ENCODE data around the gene PSG2. TPM values are rescaled to one million over a fixed set of nuclear protein-coding genes. Genes with fewer than 3 reads are reported as not detected.
"Not testable (repeated sequence)": the region's sequence is repeated elsewhere in the genome, so short reads cannot be mapped to it uniquely, and the experiment has no call there.

The PSG2 gene
- total RNA-seq, 1 donor from 2014 or later: not detected

DNA sequence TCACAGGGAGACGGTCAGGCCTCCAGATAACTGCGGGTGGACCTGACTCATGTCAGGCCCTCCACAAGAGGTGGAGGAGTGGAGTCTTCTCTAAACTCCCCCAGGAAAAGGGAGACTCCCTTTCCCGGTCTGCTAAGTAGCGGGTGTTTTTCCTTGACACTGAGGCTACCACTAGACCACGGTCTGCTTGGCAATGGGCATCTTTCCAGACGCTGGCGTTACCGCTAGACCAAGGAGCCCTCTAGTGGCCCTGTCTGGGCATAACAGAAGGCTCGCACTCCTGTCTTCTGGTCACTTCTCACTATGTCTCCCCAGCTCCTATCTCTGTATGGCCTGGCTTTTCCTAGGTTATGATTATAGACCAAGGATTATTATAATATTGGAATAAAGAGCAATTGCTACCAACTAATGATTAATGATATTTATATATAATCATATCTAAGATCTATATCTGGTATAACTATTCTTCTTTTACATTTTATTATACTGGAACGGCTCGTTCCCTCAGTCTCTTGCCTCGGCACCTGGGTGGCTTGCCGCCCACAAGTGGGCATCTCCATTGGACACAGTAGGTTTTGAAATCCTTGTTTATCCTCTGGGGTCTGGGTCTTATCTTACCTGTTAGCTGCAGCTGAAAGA lies 5.3 kb upstream of the PSG2 start:
- H3K27me3 ChIP-seq; H2AFZ ChIP-seq (replicated peaks); DNase-seq (ENCODE audit: low spot score); H3K79me2 ChIP-seq (ENCODE audit: low read depth); H3K4me3 Mint-ChIP-seq; H3K27me3 Mint-ChIP-seq (ENCODE audit: insufficient read depth, low read depth); H3K4me1 ChIP-seq; H3K27ac ChIP-seq; H3K9ac ChIP-seq; H3K9me3 ChIP-seq (ENCODE audit: low read depth); H3K27ac Mint-ChIP-seq; H4K20me1 ChIP-seq (ENCODE audit: low read depth); H3K4me1 Mint-ChIP-seq; H3F3A ChIP-seq (ENCODE audit: low read depth); H3K36me3 Mint-ChIP-seq; H3K36me3 ChIP-seq; H3K4me3 ChIP-seq; H3K4me2 ChIP-seq: not testable (repeated sequence)
- H3K9me3 Mint-ChIP-seq: peaks cover 45% of the 10 kb centered on the region
- TF ChIP-seq, protein P1, sequence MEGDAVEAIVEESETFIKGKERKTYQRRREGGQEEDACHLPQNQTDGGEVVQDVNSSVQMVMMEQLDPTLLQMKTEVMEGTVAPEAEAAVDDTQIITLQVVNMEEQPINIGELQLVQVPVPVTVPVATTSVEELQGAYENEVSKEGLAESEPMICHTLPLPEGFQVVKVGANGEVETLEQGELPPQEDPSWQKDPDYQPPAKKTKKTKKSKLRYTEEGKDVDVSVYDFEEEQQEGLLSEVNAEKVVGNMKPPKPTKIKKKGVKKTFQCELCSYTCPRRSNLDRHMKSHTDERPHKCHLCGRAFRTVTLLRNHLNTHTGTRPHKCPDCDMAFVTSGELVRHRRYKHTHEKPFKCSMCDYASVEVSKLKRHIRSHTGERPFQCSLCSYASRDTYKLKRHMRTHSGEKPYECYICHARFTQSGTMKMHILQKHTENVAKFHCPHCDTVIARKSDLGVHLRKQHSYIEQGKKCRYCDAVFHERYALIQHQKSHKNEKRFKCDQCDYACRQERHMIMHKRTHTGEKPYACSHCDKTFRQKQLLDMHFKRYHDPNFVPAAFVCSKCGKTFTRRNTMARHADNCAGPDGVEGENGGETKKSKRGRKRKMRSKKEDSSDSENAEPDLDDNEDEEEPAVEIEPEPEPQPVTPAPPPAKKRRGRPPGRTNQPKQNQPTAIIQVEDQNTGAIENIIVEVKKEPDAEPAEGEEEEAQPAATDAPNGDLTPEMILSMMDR (IDR thresholded peaks at IDR 0.05): peak; percentile 40

- not testable (repeated sequence) for H2AFZ ChIP-seq (replicated peaks); H3K27me3 Mint-ChIP-seq (ENCODE audit: insufficient read depth, low read depth); H3K4me3 ChIP-seq; H3K27me3 ChIP-seq; H3K4me1 Mint-ChIP-seq; H3K36me3 Mint-ChIP-seq; H3K36me3 ChIP-seq; H3K79me2 ChIP-seq (ENCODE audit: low read depth); H3F3A ChIP-seq (ENCODE audit: low read depth); H3K9ac ChIP-seq; H3K27ac ChIP-seq; H4K20me1 ChIP-seq (ENCODE audit: low read depth); H3K9me3 ChIP-seq (ENCODE audit: low read depth); DNase-seq (ENCODE audit: low spot score); H3K4me2 ChIP-seq; H3K4me1 ChIP-seq; H3K4me3 Mint-ChIP-seq; H3K27ac Mint-ChIP-seq
- H3K9me3 Mint-ChIP-seq: peaks cover 51% of the 10 kb centered on the region
These were observed 3.5 kb upstream of the PSG2 start for GRCh38 chr19:43085796-43086530.

DNA sequence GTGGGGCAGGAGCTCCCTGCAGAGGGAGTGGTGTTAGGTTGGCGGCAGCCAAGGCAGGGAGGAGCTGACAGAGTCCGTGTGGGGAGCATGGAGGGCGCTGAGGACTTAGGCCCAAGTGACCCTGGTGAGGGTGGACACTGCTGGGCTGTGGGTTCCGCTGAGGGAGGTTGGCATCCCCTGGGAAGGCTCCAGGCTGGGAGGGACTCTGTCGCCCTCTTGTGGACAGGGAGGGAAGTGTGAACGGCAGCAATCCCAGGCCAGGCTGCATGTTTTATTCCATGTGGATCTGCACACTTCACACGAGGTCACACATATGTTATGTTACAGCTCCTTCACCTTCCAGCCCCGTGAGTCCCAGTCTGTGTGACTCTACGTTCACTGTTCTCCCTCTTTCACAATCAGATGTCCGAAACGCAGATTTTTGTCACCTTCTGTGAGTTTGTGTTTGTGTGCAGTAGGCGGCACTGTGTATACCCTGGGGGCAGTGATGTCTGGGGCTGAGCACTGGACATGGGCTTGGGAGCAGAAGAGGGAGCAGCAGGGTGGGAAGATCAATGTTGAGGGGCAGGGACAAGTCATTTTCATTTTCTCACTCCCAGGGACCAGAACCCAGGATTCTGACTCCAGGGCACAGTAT lies 1.8 kb upstream of the PSG2 start:
- not testable (repeated sequence) for H3K27ac Mint-ChIP-seq; H3K4me1 ChIP-seq; H3K9ac ChIP-seq; H3F3A ChIP-seq (ENCODE audit: low read depth); H3K4me3 Mint-ChIP-seq; DNase-seq (ENCODE audit: low spot score); H3K4me3 ChIP-seq; H3K27ac ChIP-seq; H4K20me1 ChIP-seq (ENCODE audit: low read depth); H3K79me2 ChIP-seq (ENCODE audit: low read depth); H2AFZ ChIP-seq (replicated peaks); H3K36me3 Mint-ChIP-seq; H3K9me3 ChIP-seq (ENCODE audit: low read depth); H3K27me3 Mint-ChIP-seq (ENCODE audit: insufficient read depth, low read depth); H3K4me1 Mint-ChIP-seq; H3K4me2 ChIP-seq; H3K36me3 ChIP-seq; H3K27me3 ChIP-seq
- TF ChIP-seq, protein P1 (IDR thresholded peaks at IDR 0.05): peak; percentile 23
- peaks cover 57% of the 10 kb centered on the region for H3K9me3 Mint-ChIP-seq

DNA sequence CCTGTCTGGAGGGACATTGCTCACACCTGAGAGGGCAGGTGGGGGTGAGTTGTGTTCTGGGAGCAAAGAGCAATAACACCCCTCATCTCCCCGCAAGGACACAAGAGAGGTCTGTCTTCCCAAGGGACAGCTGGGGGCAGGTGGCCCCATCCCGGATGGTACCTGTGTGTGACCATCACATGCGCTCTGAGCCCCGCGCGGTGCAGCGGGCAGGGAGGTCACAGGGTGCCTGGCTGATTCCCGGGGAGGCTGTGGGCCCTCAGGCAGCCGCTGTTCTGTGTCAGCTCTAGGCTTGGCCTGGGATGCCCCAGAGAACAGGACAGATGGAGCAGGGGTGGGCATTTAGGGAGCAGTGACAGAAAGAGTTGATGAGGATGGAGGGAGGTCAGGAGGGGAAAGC lies 1.2 kb upstream of the PSG2 start:
- H3K36me3 ChIP-seq; H3K36me3 Mint-ChIP-seq; H3K9ac ChIP-seq; H3K4me1 ChIP-seq; H3K4me2 ChIP-seq; H3K27me3 Mint-ChIP-seq (ENCODE audit: insufficient read depth, low read depth); H2AFZ ChIP-seq (replicated peaks); H3K27ac Mint-ChIP-seq; H3K9me3 ChIP-seq (ENCODE audit: low read depth); H3K4me1 Mint-ChIP-seq; DNase-seq (ENCODE audit: low spot score); H3K27me3 ChIP-seq; H3K4me3 Mint-ChIP-seq; H3K4me3 ChIP-seq; H3K27ac ChIP-seq; H3K79me2 ChIP-seq (ENCODE audit: low read depth); H3F3A ChIP-seq (ENCODE audit: low read depth); H4K20me1 ChIP-seq (ENCODE audit: low read depth): not testable (repeated sequence)
- peaks cover 58% of the 10 kb centered on the region for H3K9me3 Mint-ChIP-seq

Measured in neural progenitor cell (in vitro differentiated cells).